ENCODE results near the gene SEPTIN5. TPM values are rescaled to one million over a fixed set of nuclear protein-coding genes. Genes with fewer than 3 reads are reported as not detected.

The SEPTIN5 gene
- total RNA-seq, 1 experiment from 2014 or later, result 50.4 TPM

DNA sequence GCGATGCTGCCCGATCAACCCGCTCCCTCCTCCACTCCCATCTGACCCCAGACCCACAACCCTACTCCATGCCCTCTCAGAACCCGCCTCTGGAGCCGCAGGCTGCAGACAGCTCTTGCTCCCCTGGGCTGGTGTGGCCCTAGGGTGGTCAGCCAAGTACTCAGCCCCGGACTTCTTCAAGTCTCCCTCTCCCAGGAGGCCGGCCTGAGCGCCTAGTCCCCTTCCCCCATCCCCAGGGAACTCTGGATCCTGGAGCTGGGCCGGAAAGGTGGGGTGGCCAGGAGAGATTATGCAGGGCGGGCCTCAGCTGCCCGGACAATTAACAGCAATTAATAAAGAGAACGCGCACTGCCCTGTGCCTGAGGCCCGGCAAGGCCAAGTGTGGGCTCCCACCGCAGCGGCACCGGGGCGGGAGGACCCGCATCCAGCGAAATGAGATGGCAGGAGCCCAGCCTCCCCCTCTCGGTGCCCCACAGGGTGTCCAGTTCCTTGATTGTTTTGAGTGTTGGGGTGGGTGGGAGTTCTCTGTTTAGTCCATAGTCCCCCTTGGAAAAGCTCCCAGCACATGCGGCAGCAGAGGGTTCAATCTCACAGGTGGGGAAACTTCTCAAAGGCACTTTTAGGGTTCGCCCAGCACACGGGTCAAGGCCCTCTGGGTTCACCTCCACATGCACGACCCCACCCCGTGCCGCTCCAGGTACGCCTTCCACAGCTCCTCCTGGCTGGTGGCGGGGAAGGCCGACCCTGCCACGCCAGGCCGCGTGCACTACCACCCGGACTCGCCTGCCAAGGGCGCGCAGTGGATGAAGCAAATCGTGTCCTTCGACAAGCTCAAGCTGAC, 49.4 kb downstream of the SEPTIN5 start:
- H3K27me3 ChIP-seq (replicated peaks; ENCODE audit: insufficient read depth, low read depth, low read length, poor library complexity), result peaks cover 52% of the 10 kb centered on the region
- no peak overlapping the region for H3K27ac ChIP-seq (ENCODE audit: low read depth, low read length, poor library complexity, severe bottlenecking)
- ChIA-PET CTCF (interaction anchor here (0.7 kb wide), 1 partner anchor 13 kb away, joined by 3 read pairs; no protein-coding TSS in a partner anchor), POLR2A (ENCODE audit: low non-redundant PET) (no interaction called here)
- peaks cover 4% of the 10 kb centered on the region for H3K4me1 ChIP-seq (ENCODE audit: insufficient read depth, low read length, poor library complexity, severe bottlenecking)
- no peak for DNase-seq (ENCODE audit: low spot score)
- intact Hi-C loops (cut with micrococcal nuclease; ENCODE audit: unreplicated experiment), result no loop called here
- no peaks in the 10 kb centered on the region for H3K36me3 ChIP-seq (ENCODE audit: insufficient read depth, low read length, poor library complexity, severe bottlenecking)
- H3K9me3 ChIP-seq (ENCODE audit: low read depth, low read length, poor library complexity, severe bottlenecking), result no peaks in the 10 kb centered on the region
- no peak overlapping the region for H3K4me3 ChIP-seq (ENCODE audit: low read depth, low read length, poor library complexity, severe bottlenecking)
- no peak for TF ChIP-seq EZH2 (IDR thresholded peaks at IDR 0.05; ENCODE audit: borderline replicate concordance, low read depth, low read length, poor library complexity, severe bottlenecking)
- TF ChIP-seq, protein P1, sequence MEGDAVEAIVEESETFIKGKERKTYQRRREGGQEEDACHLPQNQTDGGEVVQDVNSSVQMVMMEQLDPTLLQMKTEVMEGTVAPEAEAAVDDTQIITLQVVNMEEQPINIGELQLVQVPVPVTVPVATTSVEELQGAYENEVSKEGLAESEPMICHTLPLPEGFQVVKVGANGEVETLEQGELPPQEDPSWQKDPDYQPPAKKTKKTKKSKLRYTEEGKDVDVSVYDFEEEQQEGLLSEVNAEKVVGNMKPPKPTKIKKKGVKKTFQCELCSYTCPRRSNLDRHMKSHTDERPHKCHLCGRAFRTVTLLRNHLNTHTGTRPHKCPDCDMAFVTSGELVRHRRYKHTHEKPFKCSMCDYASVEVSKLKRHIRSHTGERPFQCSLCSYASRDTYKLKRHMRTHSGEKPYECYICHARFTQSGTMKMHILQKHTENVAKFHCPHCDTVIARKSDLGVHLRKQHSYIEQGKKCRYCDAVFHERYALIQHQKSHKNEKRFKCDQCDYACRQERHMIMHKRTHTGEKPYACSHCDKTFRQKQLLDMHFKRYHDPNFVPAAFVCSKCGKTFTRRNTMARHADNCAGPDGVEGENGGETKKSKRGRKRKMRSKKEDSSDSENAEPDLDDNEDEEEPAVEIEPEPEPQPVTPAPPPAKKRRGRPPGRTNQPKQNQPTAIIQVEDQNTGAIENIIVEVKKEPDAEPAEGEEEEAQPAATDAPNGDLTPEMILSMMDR (conservative IDR thresholded peaks at IDR 0.05; ENCODE audit: low read depth, low read length), result no peak
- no TSS peak for BruUV-seq (replicated peaks)

DNA sequence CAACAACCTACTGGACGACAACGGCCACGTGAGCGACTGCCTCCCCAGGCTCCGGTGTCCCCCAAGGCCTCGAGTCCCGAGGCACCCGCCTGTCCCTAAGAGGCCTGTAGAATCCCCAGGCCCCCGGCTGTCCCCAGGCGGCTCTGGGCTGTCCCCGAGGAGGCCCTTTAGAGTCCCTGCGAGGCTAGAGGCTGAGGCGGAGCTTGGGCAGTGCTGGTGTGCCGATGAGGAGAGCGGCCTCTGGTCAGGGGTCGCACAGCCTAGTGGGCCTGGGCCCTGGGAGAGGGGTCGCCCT, 49.9 kb downstream of the SEPTIN5 start:
- intact Hi-C loops (cut with micrococcal nuclease; ENCODE audit: unreplicated experiment), result no loop called here
- TF ChIP-seq EZH2 (IDR thresholded peaks at IDR 0.05; ENCODE audit: borderline replicate concordance, low read depth, low read length, poor library complexity, severe bottlenecking), result no peak
- TF ChIP-seq, protein P1 (conservative IDR thresholded peaks at IDR 0.05; ENCODE audit: low read depth, low read length), result no peak
- no peaks in the 10 kb centered on the region for H3K36me3 ChIP-seq (ENCODE audit: insufficient read depth, low read length, poor library complexity, severe bottlenecking)
- BruUV-seq (replicated peaks), result no TSS peak
- H3K4me3 ChIP-seq (ENCODE audit: low read depth, low read length, poor library complexity, severe bottlenecking), result no peak overlapping the region
- peaks cover 4% of the 10 kb centered on the region for H3K4me1 ChIP-seq (ENCODE audit: insufficient read depth, low read length, poor library complexity, severe bottlenecking)
- no peak overlapping the region for H3K27ac ChIP-seq (ENCODE audit: low read depth, low read length, poor library complexity, severe bottlenecking)
- CTCF ChIA-PET, result interaction anchor here (0.7 kb wide), 1 partner anchor 14 kb away, joined by 3 read pairs; no protein-coding TSS in a partner anchor
- no peak for DNase-seq (ENCODE audit: low spot score)
- no peaks in the 10 kb centered on the region for H3K9me3 ChIP-seq (ENCODE audit: low read depth, low read length, poor library complexity, severe bottlenecking)
- peaks cover 48% of the 10 kb centered on the region for H3K27me3 ChIP-seq (replicated peaks; ENCODE audit: insufficient read depth, low read depth, low read length, poor library complexity)
- POLR2A ChIA-PET (ENCODE audit: low non-redundant PET), result no interaction called here

DNA sequence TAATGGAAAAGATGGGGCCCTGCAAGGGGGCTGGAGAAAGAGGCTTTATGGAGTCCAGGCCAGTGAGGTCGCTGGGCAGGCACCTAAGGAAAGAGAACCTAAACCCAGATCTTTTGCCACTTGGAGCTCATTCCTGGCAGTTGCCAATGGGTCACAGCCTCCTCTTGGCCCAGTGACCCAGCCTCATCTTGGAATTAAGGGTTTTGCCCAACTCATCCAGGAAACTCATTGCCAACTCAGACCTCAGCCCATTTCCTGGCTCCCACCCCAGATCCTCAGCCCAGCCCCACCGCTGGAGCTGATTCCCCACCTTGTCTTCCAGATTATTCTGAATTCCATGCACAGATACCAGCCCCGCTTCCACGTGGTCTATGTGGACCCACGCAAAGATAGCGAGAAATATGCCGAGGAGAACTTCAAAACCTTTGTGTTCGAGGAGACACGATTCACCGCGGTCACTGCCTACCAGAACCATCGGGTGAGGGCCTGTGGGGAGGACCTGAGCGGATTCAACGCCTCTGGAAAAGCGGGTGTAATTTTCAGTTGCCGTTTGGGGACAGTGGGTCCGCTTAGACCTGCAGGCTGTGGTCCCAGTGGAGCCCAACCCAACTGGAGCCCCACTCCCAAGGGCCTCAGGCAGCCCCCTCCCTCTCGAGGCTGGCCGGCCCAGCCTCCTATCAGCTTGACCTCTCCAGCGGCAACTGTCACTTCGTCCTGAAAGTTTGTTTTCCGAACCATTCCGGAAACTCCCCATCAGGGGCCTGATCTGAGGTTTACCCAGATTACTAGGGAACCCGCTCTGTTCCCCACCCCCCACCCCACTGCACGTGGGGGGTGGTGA, 50.6 kb downstream of the SEPTIN5 start:
- CTCF ChIA-PET, result interaction anchor here (0.7 kb wide), 1 partner anchor 14 kb away, joined by 3 read pairs; no protein-coding TSS in a partner anchor
- no peak for TF ChIP-seq EZH2 (IDR thresholded peaks at IDR 0.05; ENCODE audit: borderline replicate concordance, low read depth, low read length, poor library complexity, severe bottlenecking)
- TF ChIP-seq, protein P1 (conservative IDR thresholded peaks at IDR 0.05; ENCODE audit: low read depth, low read length), result no peak
- BruUV-seq (replicated peaks), result no TSS peak
- Histone ChIP-seq H3K4me3 (ENCODE audit: low read depth, low read length, poor library complexity, severe bottlenecking) (no peak overlapping the region), H3K27ac (ENCODE audit: low read depth, low read length, poor library complexity, severe bottlenecking) (no peak overlapping the region), H3K9me3 (ENCODE audit: low read depth, low read length, poor library complexity, severe bottlenecking) (no peaks in the 10 kb centered on the region), H3K36me3 (ENCODE audit: insufficient read depth, low read length, poor library complexity, severe bottlenecking) (no peaks in the 10 kb centered on the region), H3K4me1 (ENCODE audit: insufficient read depth, low read length, poor library complexity, severe bottlenecking) (no peaks in the 10 kb centered on the region), H3K27me3 (replicated peaks; ENCODE audit: insufficient read depth, low read depth, low read length, poor library complexity) (peaks cover 42% of the 10 kb centered on the region)
- DNase-seq (ENCODE audit: low spot score), result no peak
- intact Hi-C loops (cut with micrococcal nuclease; ENCODE audit: unreplicated experiment), result no loop called here
- POLR2A ChIA-PET (ENCODE audit: low non-redundant PET), result no interaction called here

All from A673 (cell line).